Measurements from ENCODE around the gene CLCNKB.
"Not testable (repeated sequence)": the region's sequence is repeated elsewhere in the genome, so short reads cannot be mapped to it uniquely, and the experiment has no call there.

The CLCNKB gene

GRCh38 chr1:16061989-16062686 lies 18.6 kb downstream of the CLCNKB start:
- not testable (repeated sequence) for DNase-seq

DNA sequence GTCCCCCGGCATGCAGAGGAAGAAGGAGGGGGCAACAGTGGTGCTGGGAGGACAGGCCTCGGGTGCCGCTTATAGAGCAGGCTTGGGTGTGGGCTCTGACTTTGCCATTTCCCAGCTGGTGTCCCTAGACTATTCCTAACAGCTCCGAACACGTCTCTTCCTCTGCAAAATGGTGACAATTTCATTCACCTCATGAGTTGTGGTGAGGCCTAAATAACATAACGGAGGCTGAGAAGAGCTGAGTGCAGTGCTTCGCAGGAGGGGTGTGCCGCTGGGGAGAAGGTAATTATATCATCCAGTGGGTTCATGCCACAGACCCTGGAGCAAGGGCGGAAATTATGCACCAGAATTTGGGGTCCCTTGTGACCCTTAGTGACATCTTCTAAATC lies 19.1 kb downstream of the CLCNKB start:
- not testable (repeated sequence) for DNase-seq

- DNase-seq = no peak
Observed at GRCh38 chr1:16063226-16063829, 19.7 kb downstream of the CLCNKB start.

DNA sequence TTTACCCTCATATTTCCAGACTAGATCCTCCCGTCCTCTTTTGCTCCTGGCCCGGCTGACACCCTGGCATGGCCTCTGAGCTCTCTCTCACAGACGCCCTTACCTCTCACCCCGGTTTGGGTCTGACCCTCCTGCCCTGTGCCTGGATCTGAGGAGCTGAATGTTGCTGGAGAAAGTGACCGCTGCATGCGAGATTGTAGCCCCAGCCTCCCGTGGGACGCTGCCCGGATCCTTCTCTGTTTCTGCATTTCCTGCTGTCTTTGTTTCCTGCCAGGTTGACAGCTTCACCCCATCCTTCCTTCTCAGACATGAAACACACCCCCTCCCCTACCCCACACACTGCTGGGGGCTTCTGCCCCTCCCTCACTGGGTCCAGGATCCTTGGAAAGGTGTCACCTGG lies 20.3 kb downstream of the CLCNKB start:
- DNase-seq = no peak

DNA sequence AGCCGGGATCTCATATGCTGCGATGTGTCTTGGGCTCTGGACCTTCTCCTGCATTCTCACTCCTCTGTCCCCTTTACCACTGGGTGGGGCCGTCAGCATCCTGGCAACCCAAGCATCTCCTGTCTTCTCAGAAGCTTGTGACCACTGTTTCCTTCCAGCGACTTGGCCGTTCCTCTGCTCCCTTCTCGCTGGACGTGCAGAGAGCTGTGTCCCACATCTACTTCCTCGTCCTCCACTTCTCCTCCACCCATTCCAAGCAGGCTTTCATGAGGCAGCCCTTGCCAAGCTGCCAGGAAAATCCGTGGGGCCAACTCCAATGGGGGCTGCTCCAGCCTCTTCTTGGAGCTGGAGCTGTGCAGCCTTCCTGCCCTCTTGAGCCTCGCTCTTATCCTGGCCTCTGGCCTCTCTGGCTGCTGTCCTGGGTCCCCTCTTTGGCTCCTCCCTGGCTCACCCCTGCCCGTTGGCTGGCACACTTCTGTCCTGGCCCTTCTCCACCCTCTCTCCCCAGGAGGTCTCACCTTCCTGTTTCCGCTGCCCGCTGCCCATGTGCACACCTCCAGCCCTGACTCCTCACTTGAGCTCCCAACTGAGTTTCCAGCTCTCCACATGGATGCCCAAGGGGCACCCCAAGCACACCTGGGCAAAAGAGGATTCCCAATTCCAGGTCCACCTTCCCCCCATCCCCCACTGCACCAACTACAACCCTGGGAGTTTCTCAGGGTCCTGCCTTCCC lies 21.1 kb downstream of the CLCNKB start:
- no peak for DNase-seq

DNA sequence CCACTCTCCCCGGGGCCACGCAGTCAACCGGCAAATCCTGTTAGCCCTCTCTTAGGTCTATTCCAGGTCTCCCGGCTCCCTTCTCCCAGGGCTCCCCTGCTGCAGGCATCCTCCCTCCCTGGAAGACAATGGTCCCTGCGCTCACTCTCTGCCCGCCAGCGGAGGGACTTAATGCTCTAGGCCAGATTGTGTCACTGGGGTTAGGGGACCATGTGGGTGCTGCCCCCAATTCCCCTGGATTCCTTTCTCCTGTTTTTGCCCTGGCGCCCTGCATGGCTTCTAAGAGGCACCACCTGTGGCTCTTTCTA lies 21.6 kb downstream of the CLCNKB start:
- DNase-seq = no peak

- no peak for DNase-seq
Observed at GRCh38 chr1:16066245-16066644, 22.7 kb downstream of the CLCNKB start.

GRCh38 chr1:16067127-16067768 lies 23.7 kb downstream of the CLCNKB start:
- no peak for DNase-seq

DNA sequence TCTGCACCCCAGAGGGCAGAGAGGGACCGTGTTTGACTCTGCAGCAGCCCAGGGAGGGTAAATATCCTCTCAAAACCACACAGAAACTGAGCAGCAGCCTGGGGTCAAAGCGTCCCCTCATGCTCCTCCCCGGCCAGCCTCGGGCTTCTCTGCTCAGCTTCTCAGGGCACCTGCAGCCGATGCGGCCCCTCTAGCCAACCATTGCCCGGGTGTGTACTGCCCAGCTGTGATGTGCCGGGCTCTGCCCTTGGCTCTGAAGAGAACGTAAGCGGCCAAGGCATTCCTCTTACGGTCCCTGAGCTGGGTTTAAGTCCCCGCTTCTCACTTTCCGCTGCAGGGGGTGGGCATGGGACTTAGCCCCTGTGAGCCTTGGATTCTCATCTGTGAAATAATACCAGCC lies 24.4 kb downstream of the CLCNKB start:
- DNase-seq = no peak

- no peak for DNase-seq
Observed at GRCh38 chr1:16068356-16069270, 25.0 kb downstream of the CLCNKB start.

DNA sequence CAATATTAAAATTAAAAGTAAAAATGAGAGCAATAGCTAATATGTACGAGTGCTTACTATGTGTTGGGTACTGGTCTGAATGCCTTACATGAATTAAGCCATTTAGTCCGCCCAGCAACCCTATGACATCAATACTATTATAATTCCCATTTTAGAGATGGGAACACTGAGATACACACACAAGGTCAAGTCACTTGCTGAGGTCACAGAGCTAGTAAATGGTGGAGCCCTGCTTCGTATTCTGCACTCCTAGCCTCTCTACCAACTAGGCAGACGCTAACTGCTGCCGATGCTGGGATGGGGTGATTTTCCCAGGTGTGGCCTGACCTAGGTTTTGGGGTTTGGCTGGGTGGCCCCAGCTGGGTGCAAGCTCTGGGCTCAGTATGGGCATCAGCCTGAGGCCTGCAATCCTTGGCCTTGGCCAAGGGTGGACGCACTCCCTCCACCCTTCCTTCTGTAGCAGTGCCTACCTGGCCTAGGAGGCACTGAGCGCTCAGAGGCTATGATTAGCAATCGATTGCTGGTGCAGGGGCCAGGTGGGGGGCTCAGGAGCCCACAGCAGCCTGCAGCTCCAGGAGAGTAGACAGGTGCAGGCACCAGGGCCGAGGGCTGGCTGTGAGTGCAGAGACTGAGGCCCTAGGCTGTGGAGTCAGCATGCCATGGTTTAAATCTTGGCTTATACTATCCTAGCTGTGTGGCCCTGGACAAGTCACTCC lies 27.2 kb downstream of the CLCNKB start:
- no peak for DNase-seq

DNA sequence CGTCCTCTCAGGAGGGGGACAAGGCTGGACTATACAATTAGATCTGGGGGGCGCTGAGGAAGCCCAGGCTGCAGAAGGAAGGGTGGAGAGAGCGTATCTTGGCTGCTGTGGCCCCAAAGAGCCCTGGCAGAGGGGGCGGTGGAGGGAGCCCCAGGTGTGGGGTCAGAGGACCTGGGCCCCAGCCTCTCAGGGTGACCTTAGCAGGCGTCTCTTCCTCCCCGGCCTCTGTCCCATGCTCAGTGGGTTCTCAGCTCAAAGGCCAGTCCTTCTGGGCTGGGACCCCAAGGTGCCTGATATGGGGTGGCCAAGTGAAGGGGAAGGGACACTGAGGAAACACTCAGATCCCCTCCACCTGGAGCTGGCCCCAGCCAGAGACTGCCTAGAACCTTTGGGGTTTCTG lies 28.0 kb downstream of the CLCNKB start:
- no peak for DNase-seq

GRCh38 chr1:16072095-16072494 lies 28.5 kb downstream of the CLCNKB start:
- no peak for DNase-seq

DNA sequence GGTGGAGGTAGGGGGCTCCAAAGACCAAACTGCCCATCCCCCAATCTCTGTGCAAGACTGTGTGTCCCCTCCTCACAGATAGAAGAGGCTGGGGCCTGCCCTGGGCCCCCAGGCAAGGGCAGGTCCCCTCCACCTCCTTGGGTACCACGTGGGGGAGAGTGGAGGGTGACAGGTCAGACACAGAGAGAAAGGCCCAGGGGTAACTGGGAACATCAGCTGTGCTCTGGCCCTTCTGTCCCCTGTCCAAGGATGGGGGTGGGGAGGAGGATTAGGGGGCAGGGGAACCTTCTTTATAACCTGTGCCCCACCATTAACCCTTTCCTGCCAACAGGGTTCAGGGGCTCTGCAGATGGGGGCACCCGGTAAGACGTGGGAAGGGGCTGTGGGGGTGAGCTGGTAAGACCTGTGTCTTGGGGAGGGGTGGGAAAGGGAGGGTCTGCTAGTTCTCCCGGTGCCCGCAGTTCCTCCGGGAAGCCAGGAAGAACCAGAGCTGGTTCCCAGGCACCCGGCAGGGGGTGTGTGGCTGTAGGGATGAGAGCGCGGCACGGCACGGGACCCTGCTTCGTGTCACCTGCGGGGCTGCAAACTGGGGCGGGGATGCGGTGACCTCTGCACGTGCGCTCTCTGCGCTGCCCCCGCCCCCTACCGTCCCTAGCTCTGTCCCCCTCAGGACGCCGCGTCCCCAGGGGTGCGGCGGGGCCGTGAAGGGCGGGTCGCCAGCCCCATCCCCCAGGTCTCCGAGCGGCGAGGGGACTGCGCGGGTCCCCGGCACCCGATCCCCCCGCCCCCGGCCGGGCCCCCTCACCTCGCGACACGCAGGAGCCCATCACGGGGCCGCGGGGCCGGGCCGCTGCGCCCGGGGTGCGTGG lies 29.3 kb downstream of the CLCNKB start:
- no peak for DNase-seq

- peak; percentile 56 for DNase-seq
Observed at GRCh38 chr1:16073490-16074119, 30.0 kb downstream of the CLCNKB start, which contains the start of gene FAM131C. Gene FAM131C, minus strand, starts transcription at chr1:16073651. Its CDS starts 209 bp downstream, at chr1:16073442.

DNA sequence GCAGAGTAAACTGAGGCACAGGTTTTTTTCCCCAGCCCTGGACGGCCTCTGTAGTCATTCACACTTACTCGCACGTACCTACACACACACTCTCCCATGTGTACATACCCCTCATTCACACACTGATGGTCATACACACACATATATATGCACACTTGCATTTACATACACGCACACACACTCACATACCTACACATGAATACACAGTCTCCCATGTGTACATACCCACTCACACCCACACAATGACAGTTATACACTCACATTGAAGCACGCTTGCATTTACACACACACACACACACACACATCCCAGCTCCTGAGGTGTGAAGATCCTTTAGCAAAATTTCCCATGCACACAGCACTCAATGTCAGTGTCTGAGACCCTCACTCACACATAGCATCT lies 30.6 kb downstream of the CLCNKB start:
- no peak for DNase-seq

DNA sequence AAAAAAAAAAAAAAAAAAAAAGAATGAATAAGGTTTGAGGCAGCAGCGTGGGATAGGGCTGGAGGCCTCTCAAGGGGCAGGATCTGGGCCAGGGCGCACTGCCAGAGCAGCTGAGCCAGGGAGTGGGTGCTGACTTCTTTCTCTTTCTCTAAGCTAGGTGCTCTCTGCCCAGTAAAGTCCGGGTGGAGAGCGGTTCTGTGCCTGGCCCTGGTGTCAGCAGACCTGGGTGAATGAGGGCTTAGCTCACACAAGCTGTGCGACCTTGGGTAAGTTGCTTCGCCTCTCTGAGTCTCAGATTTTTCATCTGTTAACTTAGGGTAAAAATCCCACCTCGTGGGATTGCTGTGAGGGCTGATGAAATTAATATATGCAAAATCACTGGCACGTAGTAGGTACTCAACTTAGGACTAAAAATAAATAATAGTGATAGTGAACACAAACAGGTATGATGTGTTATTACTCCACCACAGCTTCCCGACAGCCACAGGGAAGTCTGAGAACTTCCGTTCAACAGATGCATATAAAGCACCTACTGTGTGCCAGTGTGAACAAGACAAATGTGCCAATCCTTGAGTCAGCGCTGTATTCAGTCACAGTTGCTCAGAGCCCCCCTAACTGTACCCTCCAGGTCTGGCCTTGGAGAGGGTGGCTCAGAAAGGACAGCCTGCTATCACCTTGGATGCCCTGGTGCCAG lies 31.9 kb downstream of the CLCNKB start:
- no peak for DNase-seq

- no peak for DNase-seq
Observed at GRCh38 chr1:16076031-16076864, 32.7 kb downstream of the CLCNKB start.

DNA sequence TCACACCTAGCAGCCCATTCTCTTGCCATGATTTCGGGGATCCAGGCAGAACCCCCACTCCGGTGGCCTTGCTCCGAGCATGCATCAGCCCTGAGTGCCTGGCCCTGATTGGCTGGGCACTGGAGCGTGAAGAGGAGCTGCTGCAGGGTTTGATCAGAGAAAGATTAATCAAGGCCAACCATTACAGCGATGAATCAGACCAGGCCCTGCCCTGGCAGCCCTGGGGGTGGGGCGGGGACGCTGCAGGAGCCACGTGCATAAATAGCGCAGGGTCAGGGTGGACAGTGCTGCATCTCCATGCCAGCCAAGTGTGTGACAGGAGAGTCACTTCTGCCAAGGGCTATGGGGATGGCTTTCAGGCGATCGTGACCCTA lies 33.3 kb downstream of the CLCNKB start:
- no peak for DNase-seq

Measured in CD4-positive, alpha-beta T cell treated with Interleukin-17A for 4 hours (primary cell).